Measurements from ENCODE around the gene FLOT2.

GRCh38 chr17:28891201-28891600, 6.3 kb downstream of the FLOT2 start:
- no peak for TF ChIP-seq RFX5 (IDR thresholded peaks at IDR 0.05; ENCODE audit: low read length)
- no peak for TF ChIP-seq RAD21 (IDR thresholded peaks at IDR 0.05; ENCODE audit: low read length)
- no peak for TF ChIP-seq MXI1 (IDR thresholded peaks at IDR 0.05; ENCODE audit: low read depth, low read length)
- TF ChIP-seq, protein P1, sequence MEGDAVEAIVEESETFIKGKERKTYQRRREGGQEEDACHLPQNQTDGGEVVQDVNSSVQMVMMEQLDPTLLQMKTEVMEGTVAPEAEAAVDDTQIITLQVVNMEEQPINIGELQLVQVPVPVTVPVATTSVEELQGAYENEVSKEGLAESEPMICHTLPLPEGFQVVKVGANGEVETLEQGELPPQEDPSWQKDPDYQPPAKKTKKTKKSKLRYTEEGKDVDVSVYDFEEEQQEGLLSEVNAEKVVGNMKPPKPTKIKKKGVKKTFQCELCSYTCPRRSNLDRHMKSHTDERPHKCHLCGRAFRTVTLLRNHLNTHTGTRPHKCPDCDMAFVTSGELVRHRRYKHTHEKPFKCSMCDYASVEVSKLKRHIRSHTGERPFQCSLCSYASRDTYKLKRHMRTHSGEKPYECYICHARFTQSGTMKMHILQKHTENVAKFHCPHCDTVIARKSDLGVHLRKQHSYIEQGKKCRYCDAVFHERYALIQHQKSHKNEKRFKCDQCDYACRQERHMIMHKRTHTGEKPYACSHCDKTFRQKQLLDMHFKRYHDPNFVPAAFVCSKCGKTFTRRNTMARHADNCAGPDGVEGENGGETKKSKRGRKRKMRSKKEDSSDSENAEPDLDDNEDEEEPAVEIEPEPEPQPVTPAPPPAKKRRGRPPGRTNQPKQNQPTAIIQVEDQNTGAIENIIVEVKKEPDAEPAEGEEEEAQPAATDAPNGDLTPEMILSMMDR (IDR thresholded peaks at IDR 0.05) = no peak
- TF ChIP-seq NRF1 (IDR thresholded peaks at IDR 0.05; ENCODE audit: low read depth, low read length) = no peak
- no peak for TF ChIP-seq PBX3 (IDR thresholded peaks at IDR 0.05)
- TF ChIP-seq, protein P2, sequence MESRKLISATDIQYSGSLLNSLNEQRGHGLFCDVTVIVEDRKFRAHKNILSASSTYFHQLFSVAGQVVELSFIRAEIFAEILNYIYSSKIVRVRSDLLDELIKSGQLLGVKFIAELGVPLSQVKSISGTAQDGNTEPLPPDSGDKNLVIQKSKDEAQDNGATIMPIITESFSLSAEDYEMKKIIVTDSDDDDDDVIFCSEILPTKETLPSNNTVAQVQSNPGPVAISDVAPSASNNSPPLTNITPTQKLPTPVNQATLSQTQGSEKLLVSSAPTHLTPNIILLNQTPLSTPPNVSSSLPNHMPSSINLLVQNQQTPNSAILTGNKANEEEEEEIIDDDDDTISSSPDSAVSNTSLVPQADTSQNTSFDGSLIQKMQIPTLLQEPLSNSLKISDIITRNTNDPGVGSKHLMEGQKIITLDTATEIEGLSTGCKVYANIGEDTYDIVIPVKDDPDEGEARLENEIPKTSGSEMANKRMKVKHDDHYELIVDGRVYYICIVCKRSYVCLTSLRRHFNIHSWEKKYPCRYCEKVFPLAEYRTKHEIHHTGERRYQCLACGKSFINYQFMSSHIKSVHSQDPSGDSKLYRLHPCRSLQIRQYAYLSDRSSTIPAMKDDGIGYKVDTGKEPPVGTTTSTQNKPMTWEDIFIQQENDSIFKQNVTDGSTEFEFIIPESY (IDR thresholded peaks at IDR 0.05; ENCODE audit: borderline replicate concordance, low read depth) = no peak
- TF ChIP-seq POLR2AphosphoS5 (IDR thresholded peaks at IDR 0.05; ENCODE audit: low read depth, low read length) = no peak
- TF ChIP-seq EZH2phosphoT487 (IDR thresholded peaks at IDR 0.05; ENCODE audit: borderline replicate concordance, low read depth) = no peak
- TF ChIP-seq EP300 (IDR thresholded peaks at IDR 0.05; ENCODE audit: borderline replicate concordance in 1 of 2, low read depth in 1 of 2, low read length in 1 of 2) = no peak
- TF ChIP-seq TCF12 (IDR thresholded peaks at IDR 0.05) = no peak
- no peak for TF ChIP-seq RCOR1 (IDR thresholded peaks at IDR 0.05; ENCODE audit: low read length)
- no peak for TF ChIP-seq SMC3 (IDR thresholded peaks at IDR 0.05; ENCODE audit: low read depth, low read length)
